ENCODE measurements around the gene CC2D2B. TPM values are rescaled to one million over a fixed set of nuclear protein-coding genes. Genes with fewer than 3 reads are reported as not detected.

CC2D2B gene
- total and polyA plus RNA-seq, 4 donors = 0.05 to 0.59 (median 0.08) TPM

- Histone ChIP-seq H3K9ac (ENCODE audit: low read depth in 1 of 2, low read length in 2 of 2) (no peak overlapping the region), H3K36me3 (ENCODE audit: control insufficient read depth in 4 of 4, insufficient read depth in 3 of 4, low read depth in 1 of 4, low read length in 3 of 4) (peaks cover 0 to 2% (median under 1%) of the 10 kb centered on the region in 4 donors), H3K27me3 (ENCODE audit: control insufficient read depth in 4 of 4, insufficient read depth in 4 of 4, low read length in 3 of 4) (no peaks in the 10 kb centered on the region), H3K9me3 (ENCODE audit: control insufficient read depth in 4 of 4, low read length in 3 of 4) (no peaks in the 10 kb centered on the region), H3K4me3 (ENCODE audit: low read depth in 1 of 3, low read length in 3 of 3) (no peak overlapping the region), H3K27ac (ENCODE audit: low read depth in 1 of 2, low read length in 2 of 2) (no peak overlapping the region), H3K4me1 (ENCODE audit: control insufficient read depth in 4 of 4, insufficient read depth in 4 of 4, low read length in 3 of 4) (no peaks in the 10 kb centered on the region)
- no peak for TF ChIP-seq NR2F2 (IDR thresholded peaks at IDR 0.05)
- no peak for TF ChIP-seq SP1 (IDR thresholded peaks at IDR 0.05)
- TF ChIP-seq FOXA2 (IDR thresholded peaks at IDR 0.05) = no peak
- no peak for TF ChIP-seq CTCF (IDR thresholded peaks at IDR 0.05; ENCODE audit: low read depth, low read length, missing input control)
- no peak for TF ChIP-seq HNF4G (IDR thresholded peaks at IDR 0.05)
- TF ChIP-seq MAX (IDR thresholded peaks at IDR 0.05) = no peak
- WGBS = 82% methylated on average over 2 of the region's 2 CpGs
- DNase-seq (ENCODE audit: low spot score) = no peak
Observed at GRCh38 chr10:95866467-95866842, 41.3 kb upstream of the CC2D2B start.

- no peak for DNase-seq (ENCODE audit: low spot score)
- no peak for TF ChIP-seq RXRA (IDR thresholded peaks at IDR 0.05)
- WGBS = 95% methylated on average over 4 of the region's 4 CpGs
- no peaks in the 10 kb centered on the region for H3K4me1 ChIP-seq (ENCODE audit: control insufficient read depth in 4 of 4, insufficient read depth in 4 of 4, low read length in 3 of 4)
- peaks cover 0 to 3% (median 1%) of the 10 kb centered on the region in 4 donors for H3K36me3 ChIP-seq (ENCODE audit: control insufficient read depth in 4 of 4, insufficient read depth in 3 of 4, low read depth in 1 of 4, low read length in 3 of 4)
- no peaks in the 10 kb centered on the region for H3K9me3 ChIP-seq (ENCODE audit: control insufficient read depth in 4 of 4, low read length in 3 of 4)
- H3K4me3 ChIP-seq (ENCODE audit: low read depth in 1 of 3, low read length in 3 of 3) = no peak overlapping the region
- no peak overlapping the region for H3K27ac ChIP-seq (ENCODE audit: low read depth in 1 of 2, low read length in 2 of 2)
- no peak overlapping the region for H3K9ac ChIP-seq (ENCODE audit: low read depth in 1 of 2, low read length in 2 of 2)
- no peaks in the 10 kb centered on the region for H3K27me3 ChIP-seq (ENCODE audit: control insufficient read depth in 4 of 4, insufficient read depth in 4 of 4, low read length in 3 of 4)
Observed at GRCh38 chr10:95867866-95868265, 39.9 kb upstream of the CC2D2B start.

GRCh38 chr10:95872158-95872711 lies 35.5 kb upstream of the CC2D2B start:
- no peak overlapping the region for H3K9ac ChIP-seq (ENCODE audit: low read depth in 1 of 2, low read length in 2 of 2)
- no peak for TF ChIP-seq JUND (IDR thresholded peaks at IDR 0.05)
- no peak for TF ChIP-seq FOXA1 (IDR thresholded peaks at IDR 0.05)
- no peak for TF ChIP-seq SP1 (IDR thresholded peaks at IDR 0.05)
- TF ChIP-seq RXRA (IDR thresholded peaks at IDR 0.05) = no peak
- TF ChIP-seq TAF1 (conservative IDR thresholded peaks at IDR 0.05) = no peak
- TF ChIP-seq RAD21 (IDR thresholded peaks at IDR 0.05) = no peak
- no peak for TF ChIP-seq HNF4A (conservative IDR thresholded peaks at IDR 0.05)
- TF ChIP-seq ZBTB33 (IDR thresholded peaks at IDR 0.05) = no peak
- TF ChIP-seq CTCF (IDR thresholded peaks at IDR 0.05; ENCODE audit: low read depth, low read length, missing input control) = no peak
- no peak for TF ChIP-seq EGR1 (IDR thresholded peaks at IDR 0.05; ENCODE audit: low read depth in 2 of 2)
- DNase-seq (ENCODE audit: low spot score) = no peak
- no peak overlapping the region for H3K4me3 ChIP-seq (ENCODE audit: low read depth in 1 of 3, low read length in 3 of 3)
- no peaks in the 10 kb centered on the region for H3K27me3 ChIP-seq (ENCODE audit: control insufficient read depth in 4 of 4, insufficient read depth in 4 of 4, low read length in 3 of 4)
- peaks cover 0 to 6% (median 1%) of the 10 kb centered on the region in 4 donors for H3K36me3 ChIP-seq (ENCODE audit: control insufficient read depth in 4 of 4, insufficient read depth in 3 of 4, low read depth in 1 of 4, low read length in 3 of 4)
- H3K27ac ChIP-seq (ENCODE audit: low read depth in 1 of 2, low read length in 2 of 2) = no peak overlapping the region
- 51% methylated on average over 2 of the region's 2 CpGs for WGBS
- no peaks in the 10 kb centered on the region for H3K4me1 ChIP-seq (ENCODE audit: control insufficient read depth in 4 of 4, insufficient read depth in 4 of 4, low read length in 3 of 4)
- no peaks in the 10 kb centered on the region for H3K9me3 ChIP-seq (ENCODE audit: control insufficient read depth in 4 of 4, low read length in 3 of 4)
